ENCODE data around the gene VPS13A.
A peak's percentile ranks its signal among the peaks of the same experiment; 100 is the strongest.

The VPS13A gene

GRCh38 chr9:77177143-77177893, at the start of gene VPS13A (continued):
- TF ChIP-seq, protein P1, sequence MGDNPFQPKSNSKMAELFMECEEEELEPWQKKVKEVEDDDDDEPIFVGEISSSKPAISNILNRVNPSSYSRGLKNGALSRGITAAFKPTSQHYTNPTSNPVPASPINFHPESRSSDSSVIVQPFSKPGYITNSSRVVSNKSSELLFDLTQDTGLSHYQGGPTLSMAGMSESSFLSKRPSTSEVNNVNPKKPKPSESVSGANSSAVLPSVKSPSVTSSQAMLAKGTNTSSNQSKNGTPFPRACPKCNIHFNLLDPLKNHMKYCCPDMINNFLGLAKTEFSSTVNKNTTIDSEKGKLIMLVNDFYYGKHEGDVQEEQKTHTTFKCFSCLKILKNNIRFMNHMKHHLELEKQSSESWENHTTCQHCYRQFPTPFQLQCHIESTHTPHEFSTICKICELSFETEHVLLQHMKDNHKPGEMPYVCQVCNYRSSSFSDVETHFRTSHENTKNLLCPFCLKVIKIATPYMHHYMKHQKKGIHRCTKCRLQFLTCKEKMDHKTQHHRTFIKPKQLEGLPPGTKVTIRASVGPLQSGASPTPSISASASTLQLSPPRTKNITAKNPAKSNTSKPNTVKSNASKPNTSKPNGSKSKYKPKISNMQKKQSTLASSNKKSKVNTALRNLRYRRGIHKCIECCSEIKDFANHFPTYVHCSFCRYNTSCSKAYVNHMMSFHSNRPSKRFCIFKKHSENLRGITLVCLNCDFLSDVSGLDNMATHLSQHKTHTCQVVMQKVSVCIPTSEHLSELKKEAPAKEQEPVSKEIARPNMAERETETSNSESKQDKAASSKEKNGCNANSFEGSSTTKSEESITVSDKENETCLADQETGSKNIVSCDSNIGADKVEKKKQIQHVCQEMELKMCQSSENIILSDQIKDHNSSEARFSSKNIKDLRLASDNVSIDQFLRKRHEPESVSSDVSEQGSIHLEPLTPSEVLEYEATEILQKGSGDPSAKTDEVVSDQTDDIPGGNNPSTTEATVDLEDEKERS (tag by site-specific recombination; IDR thresholded peaks at IDR 0.05) = no peak
- TF ChIP-seq ZSCAN16 (tag by site-specific recombination; IDR thresholded peaks at IDR 0.05) = no peak
- TF ChIP-seq ZNF404 (tag by site-specific recombination; IDR thresholded peaks at IDR 0.05) = no peak
- TF ChIP-seq AEBP2 (tag by site-specific recombination; IDR thresholded peaks at IDR 0.05; ENCODE audit: borderline replicate concordance) = no peak
- TF ChIP-seq ZNF629 (tag by site-specific recombination; IDR thresholded peaks at IDR 0.05) = 0 out of 2 replicates have a peak, but pooled peaks have one; percentile 17
- TF ChIP-seq MZF1 (tag by site-specific recombination; IDR thresholded peaks at IDR 0.05; ENCODE audit: borderline replicate concordance) = no peak
- TF ChIP-seq ZNF596 (tag by site-specific recombination; IDR thresholded peaks at IDR 0.05) = no peak
- TF ChIP-seq ZNF548 (tag by site-specific recombination; IDR thresholded peaks at IDR 0.05) = no peak
- no peak for TF ChIP-seq ZNF426 (tag by site-specific recombination; IDR thresholded peaks at IDR 0.05)
- no peak for TF ChIP-seq ZNF544 (tag by site-specific recombination; IDR thresholded peaks at IDR 0.05)
- TF ChIP-seq ZNF341 (tag by site-specific recombination; IDR thresholded peaks at IDR 0.05; ENCODE audit: low read depth) = 0 out of 2 replicates have a peak, but pooled peaks have one; percentile 8
- no peak for TF ChIP-seq ZNF707 (tag by site-specific recombination; IDR thresholded peaks at IDR 0.05)
- peak; percentile 98 for TF ChIP-seq GLIS2 (tag by site-specific recombination; IDR thresholded peaks at IDR 0.05)
- peak; percentile 51; the same call in 1 of the 2 replicates for TF ChIP-seq ZNF501 (tag by site-specific recombination; IDR thresholded peaks at IDR 0.05)
- peak; percentile 97 for TF ChIP-seq PRDM10 (tag by site-specific recombination; IDR thresholded peaks at IDR 0.05)
- TF ChIP-seq ZNF211 (tag by site-specific recombination; IDR thresholded peaks at IDR 0.05; ENCODE audit: low read depth) = no peak
- TF ChIP-seq ZFHX2 (tag by site-specific recombination; conservative IDR thresholded peaks at IDR 0.05) = peak; percentile 61
- peak; percentile 42; the same call in 1 of the 2 replicates for TF ChIP-seq ZIC2 (tag by site-specific recombination; IDR thresholded peaks at IDR 0.05)
- no peak for TF ChIP-seq SETDB1 (IDR thresholded peaks at IDR 0.05; ENCODE audit: insufficient read length, low read length)
- TF ChIP-seq ZNF76 (tag by site-specific recombination; IDR thresholded peaks at IDR 0.05; ENCODE audit: borderline replicate concordance, low read depth) = 0 out of 2 replicates have a peak, but pooled peaks have one; percentile 7
- peak; percentile 92 for TF ChIP-seq SP3 (tag by site-specific recombination; IDR thresholded peaks at IDR 0.05)
- TF ChIP-seq ZNF555 (tag by site-specific recombination; conservative IDR thresholded peaks at IDR 0.05) = no peak
- peak; percentile 74 for TF ChIP-seq ZBTB10 (tag by site-specific recombination; IDR thresholded peaks at IDR 0.05)
- TF ChIP-seq ZNF24 (tag by site-specific recombination; IDR thresholded peaks at IDR 0.05) = no peak
- TF ChIP-seq HIC1 (tag by site-specific recombination; IDR thresholded peaks at IDR 0.05) = no peak
- no peak; the same call in none of the 2 replicates for TF ChIP-seq ZEB2 (tag by site-specific recombination; IDR thresholded peaks at IDR 0.05)
- TF ChIP-seq ZNF121 (tag by site-specific recombination; IDR thresholded peaks at IDR 0.05) = no peak

All from HEK293 (cell line).